GM12891 (cell line): ENCODE measurements around the gene TECTA.
"Not testable (repeated sequence)": the region's sequence is repeated elsewhere in the genome, so short reads cannot be mapped to it uniquely, and the experiment has no call there.

Source experiments
- DNase-seq: peaks from one replicate; pipeline ENCODE4 v3.0.0; 2011; ENCODE audit warnings: low spot score; ENCODE audit not compliant: insufficient read length
- FAIRE-seq: peaks from 2 replicates; lab custom pipeline; 2011; peaks lifted over from hg19 to GRCh38; lab: Jason Lieb, UNC
- PAX5 ChIP-seq: IDR thresholded peaks from 2 replicates; pipeline ENCODE4 v1.6.1; 2011; ENCODE audit warnings: low read length, moderate library complexity, mild to moderate bottlenecking; ENCODE audit not compliant: insufficient read depth, severe bottlenecking
- POLR2A ChIP-seq: IDR thresholded peaks from 2 replicates; pipeline ENCODE4 v1.6.1; 2011; ENCODE audit warnings: low read depth, low read length, control low read depth
- POLR2AphosphoS5 ChIP-seq: IDR thresholded peaks from 2 replicates; pipeline ENCODE4 v1.6.1; 2011; ENCODE audit warnings: low read depth, low read length, control low read depth
- POU2F2 ChIP-seq: IDR thresholded peaks from 2 replicates; pipeline ENCODE4 v1.6.1; 2011; ENCODE audit warnings: low read depth, mild to moderate bottlenecking, control low read depth, low read length, moderate library complexity
- SPI1 ChIP-seq: IDR thresholded peaks from 2 replicates; pipeline ENCODE4 v1.6.1; 2011; ENCODE audit warnings: low read depth, low read length, control low read depth
- TAF1 ChIP-seq: IDR thresholded peaks from 2 replicates; pipeline ENCODE4 v1.6.1; 2011; ENCODE audit warnings: low read depth, low read length, control low read depth

Gene TECTA

DNA sequence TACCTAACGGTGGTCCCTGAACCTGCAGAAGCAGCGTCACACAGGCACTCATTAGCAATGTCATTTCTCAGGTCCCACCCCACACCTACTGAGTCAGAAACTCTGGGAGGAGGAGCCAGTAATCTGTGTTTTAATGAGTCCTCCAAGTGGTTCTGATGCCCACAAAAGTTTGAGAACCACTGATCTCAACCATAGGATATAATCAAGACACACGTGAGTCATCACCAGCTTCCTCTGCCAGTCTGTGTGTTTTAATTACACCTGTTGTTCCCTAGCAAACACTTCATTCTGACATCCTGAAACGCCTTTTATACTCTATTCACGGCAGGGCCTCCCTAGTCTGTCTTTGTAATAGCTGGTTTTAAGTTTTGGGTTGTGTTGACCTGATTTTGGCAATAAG lies 5.8 kb downstream of the TECTA start:
- DNase-seq (no peak), FAIRE-seq (no peak)
- TF ChIP-seq SPI1 = no peak
- TF ChIP-seq PAX5 = no peak
- TF ChIP-seq POLR2AphosphoS5 = no peak
- TF ChIP-seq POLR2A = no peak
- no peak for TF ChIP-seq TAF1
- no peak for TF ChIP-seq POU2F2

DNA sequence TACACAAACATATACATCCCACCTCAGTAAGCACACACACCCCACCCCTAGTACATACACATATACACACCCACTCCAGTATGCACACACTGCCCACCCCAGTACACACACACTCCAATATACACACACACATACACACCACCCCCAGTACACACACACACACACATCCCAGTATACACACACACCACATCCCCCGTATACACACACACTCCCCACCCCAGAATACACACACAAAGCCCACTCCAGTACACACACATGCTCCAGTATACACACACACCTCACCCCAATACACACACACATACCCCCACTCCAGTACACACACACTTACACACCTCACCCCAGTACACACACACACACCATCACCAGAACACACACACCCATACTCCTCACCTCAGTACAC lies 7.4 kb downstream of the TECTA start:
- DNase-seq = no peak
- TF ChIP-seq POLR2A = no peak
- no peak for TF ChIP-seq PAX5
- no peak for TF ChIP-seq TAF1
- FAIRE-seq = peak; percentile 59

- TF ChIP-seq SPI1 = no peak
- TF ChIP-seq PAX5 = no peak
- no peak for TF ChIP-seq POLR2A
- no peak for TF ChIP-seq TAF1
- no peak for TF ChIP-seq POU2F2
- no peak for TF ChIP-seq POLR2AphosphoS5
- no peak for DNase-seq
- FAIRE-seq = no peak
Measured at GRCh38 chr11:121109471-121109870, 8.4 kb downstream of the TECTA start.

DNA sequence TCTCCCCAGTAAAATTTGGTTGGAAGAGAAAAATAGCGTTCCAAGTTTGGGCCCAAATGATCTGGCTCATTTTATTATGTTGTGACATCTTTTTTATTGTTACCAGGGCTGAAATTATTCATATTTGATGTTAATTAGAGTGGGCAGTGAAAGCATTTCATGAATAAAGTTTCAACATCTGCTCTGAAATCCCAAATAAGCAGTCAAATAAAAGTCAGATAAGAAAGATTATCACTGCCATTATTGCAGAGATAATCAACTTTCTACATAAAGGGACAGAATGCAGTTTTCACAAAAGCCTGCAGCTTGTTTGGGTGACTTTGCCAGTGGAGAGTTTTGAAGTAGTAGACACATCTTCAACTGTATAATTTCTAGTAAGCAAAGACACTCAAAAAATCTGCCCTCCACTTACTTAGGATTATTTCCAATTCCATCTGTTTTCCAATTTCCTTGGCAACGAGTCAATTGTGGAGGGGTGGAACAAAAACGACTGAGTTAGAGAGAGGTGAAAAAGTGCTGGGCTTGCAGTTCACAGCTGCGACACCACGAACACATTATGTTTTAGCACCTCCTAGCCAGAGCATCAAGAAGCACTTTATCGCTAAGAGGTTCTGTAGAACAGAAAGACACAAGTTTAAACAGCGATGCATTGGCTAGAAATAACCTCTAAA lies 9.0 kb downstream of the TECTA start:
- DNase-seq = no peak

GRCh38 chr11:121110871-121111724 lies 10.1 kb downstream of the TECTA start:
- no peak for TF ChIP-seq POU2F2
- no peak for TF ChIP-seq POLR2A
- TF ChIP-seq TAF1 = no peak
- no peak for TF ChIP-seq PAX5
- TF ChIP-seq SPI1 = no peak
- no peak for TF ChIP-seq POLR2AphosphoS5
- FAIRE-seq (no peak), DNase-seq (no peak)

More for the DNA sequence above, 9.0 kb downstream of the TECTA start:
- TF ChIP-seq POLR2A (no peak), SPI1 (no peak), POU2F2 (no peak), TAF1 (no peak), PAX5 (no peak)
- peak; percentile 31 for FAIRE-seq

GRCh38 chr11:121112498-121113455 lies 11.7 kb downstream of the TECTA start:
- no peak for TF ChIP-seq TAF1
- TF ChIP-seq POLR2AphosphoS5 = no peak
- peak; percentile 63 for TF ChIP-seq SPI1
- peak; percentile 71 for FAIRE-seq
- DNase-seq = peak; percentile 51

- FAIRE-seq (no peak), DNase-seq (no peak)
- TF ChIP-seq PAX5 = no peak
- TF ChIP-seq POLR2A = no peak
- no peak for TF ChIP-seq TAF1
- no peak for TF ChIP-seq POLR2AphosphoS5
- no peak for TF ChIP-seq POU2F2
Measured at GRCh38 chr11:121113611-121114010, 12.6 kb downstream of the TECTA start.

GRCh38 chr11:121115024-121115423 lies 14.0 kb downstream of the TECTA start:
- not testable (repeated sequence) for DNase-seq, FAIRE-seq

DNA sequence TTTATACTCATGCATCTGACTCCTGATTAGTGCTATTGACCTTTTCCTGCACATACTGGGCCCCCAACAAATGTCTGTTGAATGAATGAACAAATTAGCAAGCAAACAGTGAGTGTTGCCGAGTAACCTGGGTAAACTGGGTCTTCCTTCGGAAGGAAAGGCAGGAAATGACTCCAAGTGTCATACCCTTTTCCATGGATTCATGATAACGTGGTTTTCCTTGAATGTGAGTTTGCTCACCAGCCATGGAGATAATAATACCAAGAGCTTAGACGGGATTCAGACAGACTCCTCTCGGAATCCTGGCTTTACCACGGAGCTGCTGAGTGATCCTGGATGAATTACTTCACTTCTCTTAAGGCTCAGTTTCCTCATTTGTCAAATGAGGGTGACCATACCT lies 16.7 kb downstream of the TECTA start:
- FAIRE-seq (no peak), DNase-seq (no peak)
- TF ChIP-seq PAX5 (no peak), SPI1 (no peak), POLR2AphosphoS5 (no peak), TAF1 (no peak), POLR2A (no peak), POU2F2 (no peak)

DNA sequence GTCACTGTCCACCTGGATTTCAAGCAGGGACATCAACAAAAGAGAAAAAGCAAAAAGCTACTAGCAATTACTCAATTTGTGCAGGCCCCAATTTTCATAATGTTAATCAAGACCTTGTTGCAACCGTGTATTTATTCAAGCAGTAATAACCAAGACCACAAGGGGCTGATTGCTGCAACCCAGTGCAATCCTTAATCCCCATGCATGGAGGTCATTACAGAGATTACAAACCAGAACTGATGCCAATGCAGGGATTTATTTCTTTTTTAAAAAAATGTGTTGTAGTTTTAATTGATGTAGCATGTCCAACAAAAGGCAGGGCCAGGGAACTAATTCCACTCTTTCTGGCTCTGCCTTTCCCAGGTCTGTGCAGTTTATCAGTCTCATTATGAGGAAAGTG lies 18.4 kb downstream of the TECTA start:
- TF ChIP-seq PAX5 (no peak), SPI1 (no peak), TAF1 (no peak), POLR2A (no peak), POLR2AphosphoS5 (no peak), POU2F2 (no peak)
- FAIRE-seq = no peak
- no peak for DNase-seq
